GM19238 (cell line): ENCODE data around the gene FGF11.
"Not testable (repeated sequence)": the region's sequence is repeated elsewhere in the genome, so short reads cannot be mapped to it uniquely, and the experiment has no call there.

ENCODE experiments used
- DNase-seq: peaks from one replicate; pipeline ENCODE4 v3.0.0; 2011; ENCODE audit warnings: low spot score; ENCODE audit not compliant: insufficient read length

Gene FGF11

DNA sequence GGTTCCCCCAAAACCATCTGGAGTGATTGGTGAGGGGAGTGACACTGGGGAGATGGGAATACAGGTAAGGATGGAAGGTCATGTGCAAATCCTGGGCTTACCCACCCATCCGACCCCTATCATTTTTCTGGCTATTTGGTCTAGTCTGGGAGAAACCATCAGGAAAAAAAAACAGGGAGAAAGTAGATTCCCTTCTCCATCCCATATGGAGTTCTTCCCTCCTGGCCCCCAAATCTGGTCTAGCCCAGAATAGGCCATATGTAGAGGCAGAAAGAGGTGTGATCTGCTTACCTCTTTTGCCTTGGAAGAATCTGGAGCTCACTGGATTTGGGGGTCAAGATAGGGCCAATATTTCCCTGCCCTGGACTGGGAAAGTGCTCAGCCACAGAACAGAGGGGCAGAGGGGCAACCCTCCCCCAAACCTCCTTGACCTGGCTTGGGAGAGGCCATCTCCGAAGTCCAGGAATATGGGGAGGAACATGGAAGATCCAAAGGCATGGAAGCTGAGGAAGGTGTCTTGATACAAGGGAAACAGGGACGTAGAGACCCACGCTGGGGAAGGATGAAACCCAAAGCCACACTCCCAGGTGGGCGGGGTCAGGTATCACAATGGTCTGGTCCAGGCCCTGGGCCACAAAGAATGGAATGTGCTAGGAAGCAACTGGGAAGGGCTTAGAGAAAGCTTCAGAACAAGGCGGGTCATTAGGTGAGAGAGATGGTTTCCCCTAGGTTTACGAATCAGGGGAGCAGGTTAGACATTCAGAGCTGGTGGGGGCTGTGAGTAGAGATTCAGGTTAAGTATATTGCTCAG, 21.7 kb downstream of the FGF11 start:
- DNase-seq, result no peak

DNA sequence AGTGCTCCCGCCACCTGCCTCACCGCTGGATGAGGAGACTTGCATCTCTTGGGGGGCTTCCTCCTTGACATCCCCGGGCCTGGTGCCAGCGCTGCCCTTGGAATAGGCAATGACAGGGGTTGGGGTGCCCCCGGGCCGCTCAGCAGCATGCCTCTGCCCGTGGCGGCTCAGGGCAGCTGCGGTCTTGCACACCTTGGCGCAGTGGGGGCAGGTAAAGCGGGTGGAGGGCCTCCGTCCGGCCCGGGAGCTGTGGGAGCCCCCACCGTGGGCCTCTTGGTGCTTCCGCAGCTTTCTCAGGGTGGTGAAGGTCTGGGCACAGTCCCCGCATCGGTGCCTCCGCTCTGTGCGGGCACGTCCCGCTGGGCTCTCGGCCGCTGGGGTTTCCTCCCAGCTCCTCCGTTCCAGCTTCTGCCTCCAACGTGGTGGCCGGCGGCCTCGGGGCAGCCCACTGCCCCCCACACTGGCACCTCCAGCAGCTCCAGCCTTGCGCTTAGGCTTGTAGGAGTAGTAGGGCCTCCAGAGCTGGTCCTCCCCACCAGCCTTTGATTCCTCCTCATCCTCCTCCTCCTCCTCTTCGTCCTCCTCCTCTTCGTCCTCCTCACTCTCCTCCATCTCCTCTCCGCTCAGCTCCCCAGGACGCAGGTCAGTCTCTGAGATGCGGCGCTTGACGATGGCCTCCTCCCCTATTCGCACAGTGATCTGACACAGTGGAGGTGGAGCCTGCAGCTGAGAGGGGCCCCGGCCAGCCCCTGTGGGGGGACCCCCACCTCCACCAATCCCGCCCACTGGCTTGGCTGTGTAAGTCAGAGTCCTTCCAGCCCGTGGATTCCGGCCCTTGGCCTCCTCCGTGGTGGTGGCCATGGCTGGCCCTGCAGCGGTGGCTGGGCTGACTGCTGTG, 23.4 kb downstream of the FGF11 start:
- DNase-seq, result no peak

DNA sequence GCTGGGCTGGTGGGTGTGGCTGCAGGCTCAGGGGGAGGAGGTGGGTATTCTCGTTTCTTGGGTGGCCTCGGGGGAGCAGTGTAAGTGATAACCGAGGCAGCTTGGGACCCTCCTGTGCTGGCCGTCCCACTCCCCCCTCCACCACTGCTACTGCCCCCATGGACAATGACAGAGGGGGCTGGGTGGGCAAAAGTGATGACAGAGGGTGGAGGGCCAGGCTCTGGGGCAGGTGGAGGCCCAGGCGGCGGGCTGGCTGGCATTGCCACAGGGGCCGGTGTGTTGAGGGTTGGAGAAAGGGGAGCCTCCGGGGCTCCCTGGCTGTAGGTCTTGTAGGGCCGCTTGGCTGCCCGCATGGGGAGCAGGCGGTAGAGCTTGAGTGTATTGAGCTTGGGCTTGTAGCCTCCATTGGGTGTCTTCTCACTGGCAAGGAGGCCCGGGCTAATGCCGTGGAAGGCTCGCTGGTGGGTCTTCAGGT, 24.1 kb downstream of the FGF11 start:
- DNase-seq, result no peak

DNA sequence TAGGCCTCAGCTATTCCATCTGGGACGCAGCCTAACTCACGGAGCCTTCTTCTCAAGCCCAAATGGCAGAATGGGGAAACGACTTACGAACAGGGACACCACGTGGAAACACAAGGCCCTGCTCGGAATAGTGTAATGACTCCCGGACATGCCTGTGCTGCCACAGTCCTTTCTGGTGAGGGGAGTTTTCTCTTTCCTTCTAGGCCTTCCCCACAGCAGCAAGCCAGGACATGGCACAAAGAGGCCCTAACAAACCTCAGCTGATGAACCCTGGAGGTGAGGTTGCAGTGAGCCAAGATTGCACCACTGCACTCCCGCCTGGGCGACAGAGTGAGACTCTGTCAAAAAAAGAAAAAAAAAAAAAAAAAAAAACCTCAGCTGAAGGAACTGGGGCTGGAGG, 24.8 kb downstream of the FGF11 start:
- DNase-seq, result no peak

DNA sequence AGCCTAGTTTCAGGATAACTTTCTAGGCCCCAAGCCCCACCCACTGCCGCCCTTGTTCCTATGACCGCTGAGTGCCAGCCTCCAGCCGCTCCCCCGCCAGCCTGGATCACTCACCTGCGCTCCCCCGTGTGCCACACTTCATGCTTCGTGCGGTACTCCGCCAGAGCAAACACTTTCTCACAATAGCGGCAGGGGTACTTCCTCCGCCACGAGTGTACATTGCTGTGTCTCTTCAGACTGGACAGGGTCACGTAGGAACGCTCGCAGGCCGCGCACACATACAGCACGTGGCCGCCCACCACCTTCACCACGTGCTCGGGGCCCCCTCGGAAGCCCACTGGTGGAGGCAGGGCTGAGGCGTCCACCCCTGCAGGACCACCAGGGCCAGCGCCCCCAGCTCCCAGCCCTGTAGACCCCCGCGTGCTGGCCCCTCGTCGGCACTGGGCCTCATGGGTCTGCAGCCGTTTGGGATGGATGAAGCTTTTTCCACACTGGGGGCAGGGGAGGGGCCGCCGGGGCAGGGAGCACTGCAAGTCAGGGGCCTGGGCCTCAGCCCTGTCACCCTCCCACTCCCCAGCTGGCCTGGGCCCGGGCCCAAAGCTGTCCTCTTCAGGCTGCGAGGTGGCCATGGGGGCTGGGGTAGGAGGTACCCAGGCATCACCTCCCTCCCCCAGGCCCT, 26.4 kb downstream of the FGF11 start:
- DNase-seq, result no peak

DNA sequence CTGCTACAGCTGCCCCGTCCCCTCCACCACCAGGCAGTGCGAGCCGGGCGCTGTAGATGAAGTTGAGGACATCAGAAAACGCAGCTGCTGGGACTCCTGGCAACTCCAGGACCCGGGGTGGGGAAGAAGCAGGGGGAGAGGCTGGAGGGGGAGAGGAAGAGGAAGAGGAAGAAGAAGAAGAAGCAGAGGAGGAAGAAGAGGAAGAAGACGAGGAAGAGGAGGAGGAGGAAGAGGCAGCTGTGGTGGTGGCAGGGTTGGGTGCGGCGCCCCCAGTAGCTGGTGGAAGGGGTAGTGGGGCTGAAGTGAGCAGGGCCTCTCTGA, 27.0 kb downstream of the FGF11 start:
- no peak for DNase-seq

DNA sequence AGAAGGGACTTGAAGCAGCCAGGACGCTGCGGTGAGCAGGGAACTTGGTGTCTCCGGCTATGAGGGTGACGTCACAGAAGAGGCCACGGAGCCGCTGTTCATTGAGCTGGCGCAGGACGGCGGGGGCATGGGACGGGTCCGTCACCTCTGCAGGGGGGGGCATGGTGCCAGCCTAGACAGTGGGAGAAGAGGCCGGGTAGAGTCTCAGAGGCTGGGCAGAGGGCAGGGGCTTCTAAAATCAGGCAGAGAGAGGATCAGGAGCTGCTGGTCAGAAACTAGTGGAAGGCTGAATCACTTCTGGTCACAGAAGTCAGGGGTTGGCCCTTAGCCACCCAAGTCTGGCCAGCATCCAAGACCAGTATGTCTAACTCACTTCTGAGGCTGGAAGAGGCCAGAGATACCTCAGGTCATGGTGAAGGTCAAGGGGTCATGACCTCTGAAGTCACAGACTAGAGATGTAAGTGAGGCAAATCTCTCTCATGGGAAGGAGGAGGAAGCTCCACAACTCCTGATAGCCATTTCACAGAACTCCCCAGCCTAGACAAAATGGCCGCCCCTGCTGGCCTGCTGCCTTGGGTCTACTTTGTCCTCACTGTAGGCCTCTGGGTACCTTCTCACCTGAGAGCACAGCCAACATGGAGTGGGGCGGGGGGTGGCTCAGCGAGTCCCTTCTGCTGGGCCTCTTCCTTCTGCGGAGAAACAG, 27.5 kb downstream of the FGF11 start:
- no peak for DNase-seq

DNA sequence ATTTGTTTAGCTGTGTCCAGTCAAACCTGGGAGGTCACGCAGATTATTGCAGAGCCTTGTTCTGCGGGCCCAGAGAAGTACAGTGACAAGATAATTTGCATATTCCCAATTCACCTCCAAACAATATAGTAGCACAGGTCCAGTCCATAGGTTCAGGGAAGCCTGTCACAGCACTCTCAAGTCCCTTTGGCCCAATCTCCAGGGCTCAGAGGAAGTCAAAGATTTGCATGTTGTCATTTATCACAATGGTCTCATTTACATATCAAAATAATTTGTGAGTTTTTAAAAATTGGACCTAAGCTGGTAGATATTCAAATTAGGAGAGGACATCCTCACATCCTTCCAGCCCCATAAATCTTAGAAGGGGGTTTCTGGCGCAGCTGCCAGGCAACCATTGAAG, 28.2 kb downstream of the FGF11 start:
- no peak for DNase-seq

DNA sequence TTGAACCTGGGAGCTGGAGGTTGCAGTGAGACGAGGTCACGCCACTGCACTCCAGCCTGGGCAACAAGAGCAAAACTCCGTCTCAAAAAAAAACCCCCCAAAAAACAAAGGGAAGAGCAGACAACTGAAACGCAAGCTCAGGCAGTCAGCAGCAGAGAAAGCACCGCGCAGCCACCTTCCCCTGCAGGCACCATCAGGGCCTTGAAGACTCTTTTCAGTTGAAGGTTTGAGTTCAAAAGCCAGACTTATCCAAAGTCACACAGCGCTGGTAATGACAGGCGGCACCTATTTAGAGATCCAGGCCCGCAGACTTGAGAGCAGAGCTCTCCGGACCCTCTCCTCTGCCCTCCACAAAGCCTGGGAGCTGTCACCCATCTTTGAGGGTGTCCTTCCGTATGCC, 29.0 kb downstream of the FGF11 start:
- DNase-seq, result no peak

DNA sequence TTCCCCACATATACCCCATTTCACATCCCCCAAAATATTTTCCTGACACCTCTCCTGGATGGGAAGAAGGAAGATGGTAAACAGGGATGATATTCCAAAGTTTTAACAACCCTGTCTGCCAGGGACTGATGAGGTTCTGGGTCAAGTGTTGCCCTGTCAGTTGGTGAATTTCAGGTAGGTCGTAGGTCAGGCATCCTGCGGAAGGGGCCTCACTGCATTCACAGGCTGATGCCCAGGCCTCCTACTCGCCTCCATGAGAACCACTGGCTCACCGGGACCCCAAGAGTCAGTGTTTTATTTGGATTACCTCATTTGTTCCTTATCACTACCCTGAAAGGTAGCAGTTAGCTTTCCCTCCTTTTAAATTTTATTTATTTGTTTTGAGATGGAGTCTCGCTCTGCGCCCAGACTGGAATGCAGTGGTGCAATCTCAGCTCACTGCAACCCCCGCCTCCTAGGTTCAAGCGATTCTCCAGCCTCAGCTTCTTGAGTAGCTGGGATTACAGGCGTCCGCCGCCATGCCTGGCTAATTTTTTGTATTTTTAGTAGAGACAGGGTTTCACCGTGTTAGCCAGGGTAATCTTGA, 29.6 kb downstream of the FGF11 start:
- DNase-seq, result no peak

DNA sequence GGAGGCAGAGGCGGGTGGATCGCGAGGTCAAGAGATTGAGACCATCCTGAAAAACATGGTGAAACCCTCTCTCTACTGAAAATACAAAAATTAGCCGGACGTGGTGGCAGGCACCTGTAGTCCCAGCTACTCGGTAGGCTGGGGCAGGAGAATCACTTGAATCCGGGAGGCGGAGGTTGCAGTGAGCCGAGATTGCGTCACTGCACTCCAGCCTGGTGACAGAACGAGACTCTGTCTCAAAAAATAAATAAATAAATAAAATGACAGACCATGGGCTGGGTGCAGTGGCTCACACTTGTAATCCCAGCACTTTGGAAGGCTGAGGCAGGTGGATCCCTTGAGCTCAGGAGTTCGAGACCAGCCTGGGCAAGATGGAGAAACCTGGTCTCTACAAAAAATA, 30.5 kb downstream of the FGF11 start:
- not testable (repeated sequence) for DNase-seq

DNA sequence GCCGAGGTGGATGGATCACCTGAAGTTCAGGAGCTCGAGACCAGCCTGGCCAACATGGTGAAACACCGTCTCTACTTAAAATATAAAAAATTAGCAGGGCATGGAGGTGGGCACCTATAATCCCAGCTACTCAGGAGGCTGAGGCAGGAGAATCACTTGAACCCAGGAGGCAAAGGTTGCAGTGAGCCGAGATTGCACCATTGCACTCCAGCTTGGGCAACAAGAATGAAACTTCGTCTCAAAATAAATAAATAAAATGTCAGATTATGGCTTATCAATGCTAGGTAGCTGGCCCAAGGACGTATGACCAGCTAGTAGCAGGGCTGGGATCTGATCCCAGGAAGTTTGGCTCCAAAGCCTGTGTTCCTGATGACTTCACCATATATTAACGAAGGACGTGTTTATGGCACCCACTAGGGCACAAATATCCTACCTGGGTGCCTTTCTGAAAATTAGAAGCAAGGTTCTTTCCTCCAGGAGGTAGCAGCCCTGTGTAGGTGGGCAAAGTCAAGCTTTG, 31.2 kb downstream of the FGF11 start:
- DNase-seq, result not testable (repeated sequence)

DNA sequence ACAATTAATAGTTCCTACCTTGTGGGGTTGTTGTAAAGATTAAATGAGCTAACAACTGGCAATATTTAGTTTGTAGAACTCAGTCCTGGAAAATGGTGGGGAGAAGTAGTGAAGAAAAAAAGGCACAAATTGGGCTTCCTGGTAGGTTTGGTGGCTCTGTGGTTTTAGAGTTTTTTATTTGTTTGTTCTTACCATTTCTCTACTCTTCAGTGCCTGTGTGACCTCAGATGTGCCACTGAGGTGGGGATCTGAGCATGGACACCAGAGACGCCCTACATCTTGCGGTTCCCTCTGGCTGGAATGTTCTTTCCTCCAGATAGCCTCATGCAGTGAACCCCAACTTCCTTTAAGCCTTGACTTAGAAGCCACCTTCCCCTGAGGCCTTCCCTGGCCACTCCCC, 32.4 kb downstream of the FGF11 start:
- DNase-seq, result no peak

DNA sequence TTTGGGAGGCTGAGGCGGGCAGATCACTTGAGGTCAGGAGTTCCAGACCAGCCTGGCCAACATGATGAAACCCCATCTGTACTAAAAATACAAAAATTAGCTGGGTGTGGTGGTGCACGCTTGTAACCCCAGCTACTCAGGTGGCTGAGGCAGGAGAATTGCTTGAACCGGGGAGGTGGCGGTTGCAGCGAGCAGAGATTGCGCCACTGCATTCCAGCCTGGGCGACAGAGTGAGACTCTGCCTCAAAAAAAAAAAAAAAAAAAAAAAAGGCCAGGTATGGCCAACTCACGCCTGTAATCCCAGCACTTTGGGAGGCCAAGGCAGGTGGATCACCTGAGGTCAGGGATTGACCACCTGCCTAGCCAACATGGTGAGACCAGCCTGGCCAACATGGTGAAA, 35.5 kb downstream of the FGF11 start:
- DNase-seq, result not testable (repeated sequence)

DNA sequence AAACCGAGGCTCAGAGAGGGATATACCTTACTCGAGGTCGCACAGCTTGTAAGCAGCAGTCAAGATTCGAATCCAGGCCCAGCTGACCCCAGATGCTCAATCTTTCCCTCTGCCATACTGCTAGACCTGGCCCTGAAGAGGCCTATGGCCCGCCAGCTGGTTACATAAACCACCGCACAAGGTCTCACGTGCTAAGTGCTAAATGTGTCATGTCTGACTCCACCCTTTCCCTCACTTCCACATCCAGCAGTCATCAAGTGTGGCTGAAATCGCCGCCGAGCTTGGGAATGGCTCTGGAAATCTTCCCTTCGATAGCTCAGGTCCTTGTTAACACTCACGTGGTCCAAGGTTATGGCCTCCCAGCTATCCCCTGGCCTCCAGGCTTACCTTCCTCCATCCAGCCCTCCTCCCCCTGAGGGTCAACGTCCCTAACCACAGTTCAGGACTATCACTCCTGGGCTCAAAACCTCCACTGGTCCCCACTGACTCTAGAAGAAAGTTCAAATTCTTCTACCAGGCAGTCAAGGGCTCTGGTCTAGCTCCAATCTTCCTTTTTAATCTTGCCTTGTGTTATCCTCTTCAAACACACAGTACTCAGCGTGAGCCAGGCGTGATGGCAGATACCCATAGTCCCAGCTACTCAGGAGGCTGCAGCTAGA, 36.6 kb downstream of the FGF11 start:
- no peak for DNase-seq

DNA sequence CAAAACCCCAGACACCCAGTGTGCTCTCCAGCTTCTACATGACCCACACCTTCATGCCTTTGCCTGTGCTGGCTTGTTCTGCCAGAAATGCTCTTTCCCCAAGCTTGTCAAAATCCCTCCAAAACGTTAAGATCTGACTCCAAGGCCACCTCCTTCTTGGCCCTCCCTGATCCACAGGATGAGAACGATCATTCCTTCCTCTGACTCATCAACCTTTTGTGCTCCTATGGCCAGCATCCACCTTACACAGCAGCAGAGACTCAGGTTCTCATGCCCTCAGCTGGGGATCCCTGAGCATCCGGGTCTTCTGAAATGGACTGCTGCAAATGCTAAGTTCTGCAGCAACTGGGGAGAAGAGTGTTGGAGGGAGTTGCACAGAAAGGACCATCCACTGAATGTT, 37.2 kb downstream of the FGF11 start:
- DNase-seq, result no peak

DNA sequence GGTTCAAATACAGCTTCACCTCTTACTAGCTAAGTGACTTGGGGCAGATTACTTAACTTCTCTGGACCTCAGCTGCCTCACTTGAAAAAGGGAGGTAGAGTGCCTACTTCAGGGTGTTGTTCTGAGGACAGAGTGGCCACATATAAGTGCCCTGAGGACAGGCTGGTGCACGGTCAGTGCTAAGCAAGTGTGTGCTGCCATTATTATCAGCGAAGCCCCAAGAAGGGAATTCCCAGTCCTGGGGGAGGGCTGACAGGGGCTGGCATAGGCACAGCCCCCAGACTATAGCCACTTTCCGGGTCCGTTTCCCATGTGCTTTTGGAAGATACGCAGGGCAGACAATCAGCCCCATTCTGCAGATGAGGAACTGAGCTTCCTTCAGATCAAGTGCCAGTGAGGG, 37.6 kb downstream of the FGF11 start:
- DNase-seq, result no peak

DNA sequence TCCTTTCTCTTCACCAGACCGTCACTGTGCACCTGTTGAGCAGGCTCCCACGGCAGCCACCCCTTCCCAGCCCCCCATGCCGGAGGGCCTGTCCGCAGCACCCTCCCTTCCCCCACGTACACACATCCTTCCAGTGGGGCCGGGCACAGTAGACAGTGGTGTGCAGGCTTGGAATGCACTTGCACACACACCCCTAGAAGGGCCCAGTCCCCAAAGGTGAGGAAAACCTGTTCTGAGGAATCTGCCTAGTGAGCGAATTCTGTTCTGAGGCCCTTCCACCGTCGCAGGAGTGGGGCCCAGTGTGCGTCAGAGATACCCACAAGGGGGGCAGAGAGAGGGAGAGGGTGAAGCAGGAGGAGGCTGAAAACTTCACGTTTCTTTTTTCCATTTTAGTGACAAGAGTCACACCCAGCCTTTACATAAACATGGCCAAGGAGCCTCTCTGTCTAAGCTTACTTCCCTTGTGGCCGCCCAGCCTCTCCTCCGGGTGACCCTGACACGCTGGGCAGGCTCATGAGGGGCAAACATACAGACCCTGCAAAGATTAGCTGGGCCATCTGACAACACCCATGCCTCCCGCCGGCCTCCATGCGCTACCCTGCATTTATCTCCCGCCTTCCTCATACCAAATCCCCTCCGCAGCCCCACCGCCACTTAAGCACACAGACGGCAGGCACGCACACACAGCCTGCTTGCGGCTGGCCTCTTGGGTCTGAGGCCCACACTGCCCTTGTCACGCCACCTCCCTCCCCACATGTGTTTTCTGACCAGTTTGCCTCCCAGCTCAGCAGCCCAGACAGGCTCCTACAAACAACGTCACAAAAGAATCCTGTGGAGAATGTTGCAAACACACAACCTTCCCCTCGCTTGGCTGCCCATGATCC, 38.3 kb downstream of the FGF11 start:
- no peak for DNase-seq
